NCI-H146 treated with DMSO at 0.1 percent for 48 hours (cell line): ENCODE measurements around the gene ANO6.
"Not testable (repeated sequence)": the region's sequence is repeated elsewhere in the genome, so short reads cannot be mapped to it uniquely, and the experiment has no call there.

Experiments used
- DNase-seq: peaks from one replicate; lab custom pipeline; 2025; ENCODE audit not compliant: unreplicated experiment; lab: John Stamatoyannopoulos, UW

Gene ANO6

GRCh38 chr12:45235087-45236025 is 19.5 kb downstream of the ANO6 start:
- no peak for DNase-seq

- DNase-seq = not testable (repeated sequence)
Observed at GRCh38 chr12:45236383-45236782, 20.5 kb downstream of the ANO6 start.

- no peak for DNase-seq
Observed at GRCh38 chr12:45242180-45242579, 26.3 kb downstream of the ANO6 start.

- DNase-seq = no peak
Observed at GRCh38 chr12:45243963-45244362, 28.1 kb downstream of the ANO6 start.

GRCh38 chr12:45244561-45245343 is 28.9 kb downstream of the ANO6 start:
- no peak for DNase-seq

GRCh38 chr12:45246236-45246635 is 30.3 kb downstream of the ANO6 start:
- no peak for DNase-seq

GRCh38 chr12:45247589-45247988 is 31.7 kb downstream of the ANO6 start:
- no peak for DNase-seq

GRCh38 chr12:45248095-45248494 is 32.2 kb downstream of the ANO6 start:
- no peak for DNase-seq

GRCh38 chr12:45254254-45254653 is 38.4 kb downstream of the ANO6 start:
- no peak for DNase-seq

- no peak for DNase-seq
Observed at GRCh38 chr12:45256721-45257120, 40.8 kb downstream of the ANO6 start.

- DNase-seq = no peak
Observed at GRCh38 chr12:45257185-45257930, 41.5 kb downstream of the ANO6 start.

GRCh38 chr12:45259675-45260074 is 43.8 kb downstream of the ANO6 start:
- no peak for DNase-seq

GRCh38 chr12:45260104-45260815 is 44.4 kb downstream of the ANO6 start:
- DNase-seq = no peak

GRCh38 chr12:45260854-45261253 is 45.0 kb downstream of the ANO6 start:
- no peak for DNase-seq

- DNase-seq = not testable (repeated sequence)
Observed at GRCh38 chr12:45262185-45262584, 46.3 kb downstream of the ANO6 start.

- no peak for DNase-seq
Observed at GRCh38 chr12:45263587-45263986, 47.7 kb downstream of the ANO6 start.

- peak; percentile 43 for DNase-seq
Observed at GRCh38 chr12:45268672-45269411, 52.9 kb downstream of the ANO6 start.

- DNase-seq = no peak
Observed at GRCh38 chr12:45269412-45269751, 53.5 kb downstream of the ANO6 start.

- no peak for DNase-seq
Observed at GRCh38 chr12:45270951-45271350, 55.1 kb downstream of the ANO6 start.

GRCh38 chr12:45273717-45274271 is 57.9 kb downstream of the ANO6 start:
- no peak for DNase-seq
